NT2/D1 (cell line): Measurements from ENCODE around the gene BSND.

Experiments used
- DNase-seq: peaks from one replicate; pipeline ENCODE4 v3.0.0-alpha.2; 2011; ENCODE audit warnings: low read depth, low spot score
- H3K27me3 ChIP-seq: 2 replicates; pipeline ENCODE4 v1.6.0; 2011; ENCODE audit warnings: mild to moderate bottlenecking; ENCODE audit not compliant: insufficient read length, insufficient read depth
- H3K36me3 ChIP-seq: 2 replicates; pipeline ENCODE4 v1.6.1; 2011; ENCODE audit warnings: mild to moderate bottlenecking, low read length, mixed read lengths; ENCODE audit not compliant: insufficient read depth, insufficient read length
- H3K4me1 ChIP-seq: 2 replicates; pipeline ENCODE4 v1.5.1; 2011; ENCODE audit not compliant: insufficient read depth, insufficient read length
- H3K4me3 ChIP-seq: 2 replicates; pipeline ENCODE4 v1.5.1; 2011; ENCODE audit warnings: low read depth; ENCODE audit not compliant: insufficient read length
- H3K9ac ChIP-seq: 2 replicates; pipeline ENCODE4 v1.6.0; 2011; ENCODE audit warnings: low read depth; ENCODE audit not compliant: insufficient read length
- H3K9me3 ChIP-seq: 2 replicates; pipeline ENCODE4 v1.5.1; 2011; ENCODE audit warnings: mild to moderate bottlenecking, low read length; ENCODE audit not compliant: insufficient read depth
- SUZ12 ChIP-seq: IDR thresholded peaks from 2 replicates; pipeline ENCODE4 v1.6.1; 2011; ENCODE audit not compliant: insufficient read length, insufficient read depth; ENCODE audit errors: extremely low read depth
- YY1 ChIP-seq: IDR thresholded peaks from 2 replicates; pipeline ENCODE4 v1.6.1; 2011; ENCODE audit not compliant: insufficient read length, insufficient read depth
- ZNF274 ChIP-seq: IDR thresholded peaks from 2 replicates; pipeline ENCODE4 v1.6.1; 2011; ENCODE audit warnings: mild to moderate bottlenecking, low read depth, low read length

BSND gene

DNA sequence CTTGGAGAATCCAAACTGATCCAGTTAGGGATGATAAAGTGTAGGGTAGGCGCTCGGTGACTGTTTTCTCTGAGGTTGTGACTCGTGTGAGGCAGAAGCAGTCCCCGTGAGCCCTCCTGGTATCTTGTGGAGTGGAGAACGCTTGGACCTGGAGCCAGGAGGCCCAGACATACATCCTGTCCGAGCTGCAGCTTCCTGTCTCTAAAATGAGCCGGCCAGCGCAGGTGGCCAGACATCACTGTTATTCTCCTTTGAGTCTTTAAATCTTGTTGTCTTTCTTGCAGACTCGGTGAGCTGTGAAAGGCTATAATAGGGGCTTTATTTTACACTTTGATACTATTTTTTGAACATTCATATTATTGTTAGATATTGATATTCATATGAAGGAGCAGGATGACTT is 52.9 kb downstream of the BSND start:
- no peak for DNase-seq
- H3K4me1 ChIP-seq: peaks cover 6% of the 10 kb centered on the region
- H3K9me3 ChIP-seq: no peaks in the 10 kb centered on the region
- no peak overlapping the region for H3K9ac ChIP-seq
- H3K4me3 ChIP-seq: no peak overlapping the region
- no peak for TF ChIP-seq ZNF274
- no peak for TF ChIP-seq YY1
- TF ChIP-seq SUZ12: no peak
- no peaks in the 10 kb centered on the region for H3K27me3 ChIP-seq
- H3K36me3 ChIP-seq: peaks cover 10% of the 10 kb centered on the region

DNA sequence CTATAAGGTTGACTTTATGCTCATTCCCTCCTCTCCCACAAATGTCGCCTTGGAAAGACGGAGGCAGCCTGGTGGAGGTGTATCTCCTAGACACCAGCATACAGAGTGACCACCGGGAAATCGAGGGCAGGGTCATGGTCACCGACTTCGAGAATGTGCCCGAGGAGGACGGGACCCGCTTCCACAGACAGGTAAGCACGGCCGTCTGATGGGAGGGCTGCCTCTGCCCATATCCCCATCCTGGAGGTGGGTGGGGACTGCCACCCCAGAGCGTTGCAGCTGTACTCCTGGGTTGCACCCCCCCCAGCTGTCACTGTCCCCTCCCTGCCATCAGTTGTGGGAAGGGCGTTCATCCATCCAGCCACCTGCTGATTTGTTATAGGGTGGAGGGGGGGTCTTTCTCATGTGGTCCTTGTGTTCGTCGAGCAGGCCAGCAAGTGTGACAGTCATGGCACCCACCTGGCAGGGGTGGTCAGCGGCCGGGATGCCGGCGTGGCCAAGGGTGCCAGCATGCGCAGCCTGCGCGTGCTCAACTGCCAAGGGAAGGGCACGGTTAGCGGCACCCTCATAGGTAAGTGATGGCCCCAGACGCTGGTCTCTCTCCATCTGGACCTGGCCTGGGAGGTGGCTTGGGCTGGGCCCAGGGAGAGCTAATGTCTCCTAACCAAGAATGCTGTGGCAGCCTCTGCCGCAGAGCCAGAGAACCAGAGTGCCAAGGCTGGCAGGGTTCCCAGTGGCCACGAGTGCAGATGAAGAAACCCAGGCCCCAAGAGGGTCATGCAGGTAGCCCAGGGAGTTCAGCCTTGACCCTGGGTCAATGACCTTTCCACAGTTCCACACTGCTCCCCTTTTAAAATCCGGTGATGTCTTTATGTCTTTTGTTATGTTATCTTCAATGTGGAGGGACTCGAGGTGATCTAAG is 53.7 kb downstream of the BSND start:
- no peak for DNase-seq
- Histone ChIP-seq H3K9ac (no peak overlapping the region), H3K36me3 (peaks cover 12% of the 10 kb centered on the region), H3K4me1 (peaks cover 6% of the 10 kb centered on the region), H3K9me3 (no peaks in the 10 kb centered on the region), H3K4me3 (no peak overlapping the region), H3K27me3 (no peaks in the 10 kb centered on the region)
- no peak for TF ChIP-seq YY1
- no peak for TF ChIP-seq ZNF274
- no peak for TF ChIP-seq SUZ12

DNA sequence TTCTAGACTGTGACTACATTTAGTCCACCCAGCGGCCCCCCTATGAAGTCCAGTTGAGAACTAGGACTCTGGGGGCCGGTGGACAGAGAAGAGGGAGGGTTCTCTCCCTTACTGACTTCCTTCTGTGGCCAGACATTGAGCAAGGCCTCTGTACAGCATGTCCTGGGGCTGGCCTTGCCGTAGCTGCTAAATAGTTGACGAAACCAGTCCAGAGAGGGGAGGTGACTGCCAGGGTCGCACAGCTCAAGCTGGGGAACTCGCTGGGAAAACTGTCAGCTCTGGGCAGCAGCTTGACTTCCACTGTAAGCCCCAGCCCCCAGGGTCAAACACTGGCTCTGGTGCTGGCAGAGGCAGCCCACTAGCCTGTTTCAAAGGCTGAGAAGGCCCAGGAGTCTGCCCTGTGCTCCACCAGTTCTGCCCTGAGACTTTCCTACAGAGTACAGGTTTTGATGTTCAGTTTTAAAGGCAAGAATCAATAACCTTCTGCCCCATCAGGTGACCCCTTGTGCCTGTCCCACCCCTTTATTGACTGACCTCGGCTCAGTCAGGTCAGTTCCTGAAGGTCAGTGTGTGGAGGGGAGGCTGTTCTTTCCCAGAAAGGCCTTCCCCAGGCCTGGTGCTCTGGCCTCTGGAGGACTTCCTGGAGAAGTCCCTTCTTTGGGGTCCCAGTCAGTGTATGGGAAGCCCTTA is 54.7 kb downstream of the BSND start:
- H3K9ac ChIP-seq: no peak overlapping the region
- no peaks in the 10 kb centered on the region for H3K9me3 ChIP-seq
- no peaks in the 10 kb centered on the region for H3K27me3 ChIP-seq
- no peak for TF ChIP-seq SUZ12
- no peak for TF ChIP-seq YY1
- no peak for TF ChIP-seq ZNF274
- no peak overlapping the region for H3K4me3 ChIP-seq
- DNase-seq: no peak
- peaks cover 16% of the 10 kb centered on the region for H3K36me3 ChIP-seq
- peaks cover 9% of the 10 kb centered on the region for H3K4me1 ChIP-seq

DNA sequence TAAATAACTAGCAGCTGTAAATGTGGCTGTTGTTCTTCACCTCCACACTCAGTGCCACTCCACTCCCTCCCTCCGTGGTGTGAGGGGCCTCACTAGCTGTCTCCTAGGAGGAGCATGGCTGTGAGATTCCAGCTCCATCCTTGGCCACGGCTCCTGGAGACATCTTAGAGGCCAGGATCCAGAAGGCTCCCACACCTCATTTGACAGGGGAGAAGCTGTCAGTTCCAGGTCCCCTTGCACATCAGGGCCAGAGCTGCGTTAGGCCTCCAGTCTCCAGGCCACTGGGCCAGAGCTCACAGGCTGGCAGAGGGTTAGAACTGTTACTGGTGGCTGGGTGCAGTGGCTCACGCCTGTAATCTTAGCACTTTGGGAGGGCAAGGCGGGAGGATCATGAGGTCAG is 55.7 kb downstream of the BSND start:
- H3K4me3 ChIP-seq: no peak overlapping the region
- no peaks in the 10 kb centered on the region for H3K27me3 ChIP-seq
- H3K9me3 ChIP-seq: no peaks in the 10 kb centered on the region
- peaks cover 23% of the 10 kb centered on the region for H3K36me3 ChIP-seq
- no peak overlapping the region for H3K9ac ChIP-seq
- DNase-seq: no peak
- peaks cover 5% of the 10 kb centered on the region for H3K4me1 ChIP-seq
- no peak for TF ChIP-seq YY1
- TF ChIP-seq ZNF274: no peak
- no peak for TF ChIP-seq SUZ12

DNA sequence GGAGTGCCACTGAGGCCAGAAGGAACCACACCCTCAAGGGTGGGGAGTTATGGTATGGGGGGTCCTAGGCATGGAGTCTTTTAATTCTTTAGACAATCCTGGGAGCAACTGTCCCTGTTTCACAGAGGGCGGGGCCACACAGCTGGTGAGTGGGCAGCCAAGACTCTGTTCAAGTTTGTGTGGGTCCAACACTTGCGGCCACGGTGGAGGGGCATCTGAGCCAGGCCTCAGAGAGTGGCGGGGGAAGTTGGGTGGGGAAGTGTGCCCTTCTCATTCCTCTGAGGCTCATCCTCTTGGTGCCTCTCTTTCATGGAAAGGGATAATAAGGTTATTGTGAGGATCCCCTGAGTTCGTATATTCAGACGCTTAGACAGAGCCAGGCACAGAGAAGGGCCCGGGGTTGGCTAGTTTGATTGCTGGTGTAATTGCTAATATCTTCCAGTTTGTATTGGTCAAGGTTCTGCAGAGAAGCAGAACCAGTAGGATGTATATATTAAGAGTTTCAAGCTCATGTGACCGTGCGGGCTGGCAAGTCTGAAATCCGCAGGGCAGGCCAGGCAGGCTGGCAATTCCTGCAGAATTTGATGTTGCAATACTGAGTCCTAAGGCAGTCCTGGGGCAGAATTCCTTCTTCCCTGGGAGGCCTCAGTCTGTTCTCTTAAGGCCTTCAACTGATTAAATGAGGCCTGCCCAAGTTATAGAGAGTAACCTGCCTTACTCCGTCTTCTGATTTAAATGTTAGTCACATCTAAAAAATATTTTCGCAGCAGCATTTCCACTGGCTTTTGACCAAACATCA is 56.5 kb downstream of the BSND start:
- H3K4me1 ChIP-seq: peaks cover 3% of the 10 kb centered on the region
- no peak overlapping the region for H3K9ac ChIP-seq
- no peaks in the 10 kb centered on the region; the same call in 1 of the 2 replicates for H3K9me3 ChIP-seq
- H3K4me3 ChIP-seq: no peak overlapping the region
- peaks cover 27% of the 10 kb centered on the region for H3K36me3 ChIP-seq
- no peak for DNase-seq
- TF ChIP-seq YY1 (no peak), SUZ12 (no peak), ZNF274 (no peak)
- no peaks in the 10 kb centered on the region for H3K27me3 ChIP-seq

DNA sequence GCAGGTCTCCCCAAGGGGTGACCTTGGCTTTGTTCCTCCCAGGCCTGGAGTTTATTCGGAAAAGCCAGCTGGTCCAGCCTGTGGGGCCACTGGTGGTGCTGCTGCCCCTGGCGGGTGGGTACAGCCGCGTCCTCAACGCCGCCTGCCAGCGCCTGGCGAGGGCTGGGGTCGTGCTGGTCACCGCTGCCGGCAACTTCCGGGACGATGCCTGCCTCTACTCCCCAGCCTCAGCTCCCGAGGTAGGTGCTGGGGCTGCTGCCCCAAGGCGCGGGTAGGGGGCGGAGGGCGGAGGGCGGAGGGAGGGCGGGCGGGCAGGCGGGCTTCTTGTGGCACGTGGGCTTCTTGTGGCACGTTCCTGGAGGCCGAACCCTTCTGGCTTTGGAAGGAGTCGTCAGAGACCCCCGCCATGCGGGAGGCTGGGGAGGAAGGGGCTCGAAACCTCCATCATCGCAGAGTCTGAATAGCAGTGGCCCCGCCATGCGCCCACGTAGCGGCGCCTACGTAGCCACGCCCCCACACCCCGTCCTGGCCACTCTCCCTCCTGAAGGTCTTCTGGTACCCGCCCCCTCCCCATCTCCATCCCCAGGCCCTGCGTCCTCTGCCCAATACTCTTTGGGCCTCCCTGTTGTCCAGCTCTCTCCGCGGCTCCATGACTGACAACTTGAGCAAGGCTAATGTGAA is 57.4 kb downstream of the BSND start:
- Histone ChIP-seq H3K4me1 (peaks cover 3% of the 10 kb centered on the region), H3K9me3 (no peaks in the 10 kb centered on the region; the same call in 1 of the 2 replicates), H3K9ac (no peak overlapping the region), H3K27me3 (no peaks in the 10 kb centered on the region), H3K36me3 (peaks cover 27% of the 10 kb centered on the region), H3K4me3 (no peak overlapping the region)
- DNase-seq: no peak
- TF ChIP-seq YY1 (no peak), SUZ12 (no peak), ZNF274 (no peak)
